NCI-H1417 (cell line): Measurements from ENCODE around the gene TNP1.

Experiments
- DNase-seq, 3 experiments: peaks; one replicate each; lab custom pipeline; 2025; lab: John Stamatoyannopoulos, UW

Gene TNP1

GRCh38 chr2:216859944-216860343 lies at the start of gene TNP1:
TSS of gene TNP1 (minus strand) at chr2:216860064. CDS start at chr2:216860034, 30 bp downstream.
- DNase-seq, result no peak

- peak in 2 of 3 experiments; percentile 53 to 92 for DNase-seq
These were observed 48.4 kb upstream of the TNP1 start for GRCh38 chr2:216908300-216908699.

- DNase-seq, result no peak
These were observed 45.9 kb upstream of the TNP1 start for GRCh38 chr2:216905649-216906329.

- DNase-seq, result peak in 1 of 3 experiments; percentile 19
These were observed 45.1 kb upstream of the TNP1 start for GRCh38 chr2:216904974-216905373.

- DNase-seq, result no peak
These were observed 44.7 kb upstream of the TNP1 start for GRCh38 chr2:216904554-216904953.

- DNase-seq, result no peak
These were observed 43.6 kb upstream of the TNP1 start for GRCh38 chr2:216903470-216903869.

GRCh38 chr2:216901273-216901672 lies 41.4 kb upstream of the TNP1 start:
- DNase-seq, result no peak

GRCh38 chr2:216900406-216900805 lies 40.5 kb upstream of the TNP1 start:
- DNase-seq, result no peak

- DNase-seq, result no peak
These were observed 37.8 kb upstream of the TNP1 start for GRCh38 chr2:216897561-216898203.

GRCh38 chr2:216890138-216890537 lies 30.3 kb upstream of the TNP1 start:
- no peak for DNase-seq

- no peak for DNase-seq
These were observed 29.2 kb upstream of the TNP1 start for GRCh38 chr2:216888887-216889622.

GRCh38 chr2:216888081-216888480 lies 28.2 kb upstream of the TNP1 start:
- no peak for DNase-seq

GRCh38 chr2:216887138-216887537 lies 27.3 kb upstream of the TNP1 start:
- DNase-seq, result no peak

- no peak for DNase-seq
These were observed 25.3 kb upstream of the TNP1 start for GRCh38 chr2:216885117-216885553.

- no peak for DNase-seq
These were observed 24.5 kb upstream of the TNP1 start for GRCh38 chr2:216884347-216884746.

- DNase-seq, result no peak
These were observed 23.0 kb upstream of the TNP1 start for GRCh38 chr2:216882876-216883275.

- DNase-seq, result no peak
These were observed 21.5 kb upstream of the TNP1 start for GRCh38 chr2:216881411-216881810.

GRCh38 chr2:216880509-216881184 lies 20.8 kb upstream of the TNP1 start:
- no peak for DNase-seq

GRCh38 chr2:216879727-216880508 lies 20.1 kb upstream of the TNP1 start:
- no peak for DNase-seq

GRCh38 chr2:216878072-216878471 lies 18.2 kb upstream of the TNP1 start:
- no peak for DNase-seq

GRCh38 chr2:216877085-216877484 lies 17.2 kb upstream of the TNP1 start:
- DNase-seq, result no peak

- no peak for DNase-seq
These were observed 16.0 kb upstream of the TNP1 start for GRCh38 chr2:216875862-216876261.
